Superior temporal gyrus (tissue), 1 donor: ENCODE measurements around the gene RDX.

ENCODE experiments used
- DNase-seq: peaks from one replicate; pipeline ENCODE4 v3.0.0-alpha.2; 2016; ENCODE audit errors: extremely low spot score

RDX gene

DNA sequence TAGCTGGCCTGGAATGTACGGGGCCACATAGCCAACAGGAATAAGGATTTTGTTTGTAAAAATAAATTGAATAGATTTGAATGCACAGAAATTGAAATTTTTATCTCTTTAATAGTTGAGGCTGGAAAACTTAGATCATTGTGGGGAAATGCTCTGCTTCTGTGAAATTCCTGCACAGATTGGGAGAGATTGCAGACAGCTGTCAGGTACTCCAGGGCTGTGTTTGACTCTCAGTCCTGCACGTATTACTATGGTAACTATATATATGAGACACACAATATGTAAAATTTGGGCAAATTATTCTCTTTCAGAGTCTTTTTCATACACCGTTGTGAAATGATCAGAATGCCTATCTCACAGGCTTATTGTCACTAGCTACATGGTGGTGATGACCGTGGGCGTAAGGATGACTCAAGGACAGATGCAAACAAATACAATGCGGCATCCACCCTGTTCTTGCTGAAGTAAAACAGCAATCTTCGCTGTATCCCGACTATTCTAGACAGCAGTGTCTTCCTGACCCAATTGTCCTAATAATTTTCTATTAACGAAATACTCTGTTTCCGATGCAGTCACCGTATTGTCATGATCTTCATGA lies 123.8 kb downstream of the RDX start:
- no peak for DNase-seq

DNA sequence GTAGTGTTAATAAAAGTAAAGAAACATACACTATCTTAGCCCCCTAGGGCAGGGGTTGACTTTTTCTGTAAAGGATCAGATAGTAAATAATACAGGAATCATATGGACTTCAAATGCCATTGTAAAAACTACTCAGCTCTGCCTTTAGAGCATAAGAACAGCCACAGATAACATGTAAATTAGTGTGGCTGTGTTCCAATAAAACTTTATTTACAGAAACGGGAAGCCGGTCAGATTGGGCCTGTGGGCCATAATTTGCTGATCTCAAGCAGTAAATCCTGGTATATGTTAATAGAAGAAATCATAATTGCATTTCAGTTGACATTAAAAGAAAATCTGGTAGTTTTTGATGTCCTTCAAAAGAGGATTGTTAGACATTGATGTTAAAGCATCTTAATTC lies 126.7 kb downstream of the RDX start:
- DNase-seq: no peak

DNA sequence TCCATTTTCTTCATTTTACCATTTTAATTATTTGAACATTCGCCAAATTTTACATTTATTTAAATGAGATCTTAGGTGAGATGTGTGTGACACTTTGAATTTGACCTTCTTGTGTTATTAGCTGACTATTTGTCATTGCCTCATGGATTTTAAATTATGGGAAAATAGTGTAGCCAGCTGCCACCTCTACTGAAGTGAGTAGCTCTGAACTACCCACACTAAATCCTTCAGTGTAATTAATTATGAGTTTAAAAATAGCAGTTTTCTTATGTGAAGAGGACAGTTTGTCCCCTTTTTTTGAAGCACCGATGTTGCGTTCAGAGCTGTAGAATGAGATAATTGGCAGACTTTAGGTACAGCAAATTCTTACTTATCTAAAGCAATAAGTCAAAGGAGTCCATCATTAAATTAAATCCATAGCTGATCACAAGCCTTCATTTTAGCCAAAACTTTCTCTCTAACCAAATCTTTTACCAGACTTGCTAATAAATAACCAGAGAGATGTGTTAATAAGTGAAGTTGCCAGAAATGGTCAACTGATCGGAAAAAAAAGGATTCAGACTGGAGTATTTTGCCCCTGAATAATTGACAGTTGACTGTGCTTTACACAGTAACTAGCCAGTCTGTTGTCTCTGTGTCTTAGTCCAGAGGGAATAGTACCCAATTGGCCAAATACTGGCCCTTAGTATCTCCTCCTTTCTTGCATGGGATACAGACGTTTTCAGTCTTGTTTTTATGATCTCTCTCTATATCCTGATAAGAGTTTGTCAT lies 128.2 kb downstream of the RDX start:
- DNase-seq: no peak

DNA sequence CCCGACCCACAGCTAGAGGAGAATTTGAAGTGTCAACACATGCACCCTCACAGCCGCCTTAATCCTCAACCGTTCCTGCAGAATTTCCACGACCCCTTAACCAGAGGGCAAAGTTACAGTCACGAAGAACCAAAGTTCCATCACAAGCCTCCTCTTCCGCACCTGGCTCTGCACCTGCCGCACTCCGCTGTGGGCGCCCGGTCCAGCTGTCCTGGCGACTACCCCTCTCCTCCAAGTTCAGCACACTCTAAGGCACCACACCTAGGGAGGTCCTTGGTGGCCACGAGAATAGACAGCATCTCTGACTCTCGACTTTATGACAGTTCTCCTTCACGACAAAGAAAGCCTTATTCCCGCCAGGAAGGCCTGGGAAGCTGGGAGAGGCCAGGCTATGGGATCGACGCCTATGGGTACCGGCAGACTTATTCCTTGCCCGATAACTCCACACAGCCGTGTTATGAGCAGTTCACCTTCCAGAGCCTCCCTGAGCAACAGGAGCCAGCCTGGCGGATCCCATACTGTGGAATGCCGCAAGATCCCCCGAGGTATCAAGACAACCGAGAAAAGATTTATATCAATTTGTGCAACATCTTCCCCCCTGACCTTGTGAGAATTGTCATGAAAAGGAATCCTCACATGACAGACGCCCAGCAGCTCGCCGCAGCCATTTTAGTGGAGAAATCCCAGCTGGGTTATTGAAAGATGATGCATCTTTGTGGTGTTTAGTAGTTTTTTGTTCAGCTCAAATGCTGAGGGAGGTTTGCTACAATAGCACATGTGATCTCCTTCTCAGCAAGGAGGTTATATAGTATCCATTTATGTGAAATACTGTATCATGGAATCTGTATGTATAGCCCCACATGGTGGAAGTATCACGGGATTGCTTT lies 131.1 kb downstream of the RDX start:
- no peak for DNase-seq

DNA sequence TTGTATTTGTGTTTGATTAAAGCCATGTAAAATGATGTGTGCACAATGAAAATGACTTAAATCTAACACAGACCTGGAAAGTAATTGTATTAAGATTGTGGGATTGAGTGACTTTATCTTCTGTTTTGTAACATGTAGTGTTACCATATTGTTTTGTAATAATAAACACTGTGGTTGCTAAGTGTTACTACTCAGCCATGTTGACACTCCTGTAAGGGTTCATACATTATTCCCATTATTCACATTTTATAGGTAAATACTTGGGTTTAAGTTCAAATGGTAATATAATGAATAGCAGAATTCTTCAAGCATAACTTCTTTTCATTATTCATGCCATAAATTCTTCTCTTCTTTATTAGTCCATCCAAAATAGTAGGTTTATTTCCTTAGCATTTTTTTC lies 134.2 kb downstream of the RDX start:
- no peak for DNase-seq

DNA sequence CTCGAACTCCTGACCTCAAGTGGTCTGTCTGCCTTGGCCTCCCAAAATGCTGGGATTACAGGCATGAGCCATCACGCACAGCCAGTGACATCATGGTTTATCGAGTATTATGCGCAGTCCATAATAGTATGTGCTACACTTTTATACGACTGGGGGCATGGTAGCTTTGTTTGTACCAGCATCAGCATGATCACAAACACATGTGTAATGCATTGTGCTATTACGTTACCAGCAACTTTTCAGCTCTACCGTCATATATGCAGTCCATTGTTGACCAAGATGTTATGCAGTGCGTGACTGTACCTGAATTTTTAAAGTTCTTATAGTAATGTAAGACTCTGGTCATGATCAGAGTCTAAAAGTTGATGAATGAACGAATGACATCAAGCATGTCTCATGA lies 135.4 kb downstream of the RDX start:
- DNase-seq: no peak

DNA sequence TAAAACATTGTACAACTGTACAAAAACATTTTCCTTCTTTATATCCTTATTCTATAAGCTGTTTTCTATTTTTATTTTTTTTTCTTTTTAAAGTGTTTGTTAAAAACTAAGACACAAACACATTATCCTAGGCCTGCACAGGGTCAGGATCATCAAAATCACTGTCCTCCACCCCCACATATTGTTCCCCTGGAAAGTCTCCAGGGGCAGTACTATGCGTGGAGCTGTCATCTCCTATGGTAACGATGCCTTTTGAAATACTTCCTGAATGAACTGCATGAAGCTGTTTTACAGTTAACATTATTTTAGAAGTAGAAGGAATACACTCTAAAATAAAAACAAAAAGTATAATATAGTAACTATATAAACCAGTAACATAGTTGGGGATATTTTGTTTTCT lies 136.0 kb downstream of the RDX start:
- DNase-seq: no peak

DNA sequence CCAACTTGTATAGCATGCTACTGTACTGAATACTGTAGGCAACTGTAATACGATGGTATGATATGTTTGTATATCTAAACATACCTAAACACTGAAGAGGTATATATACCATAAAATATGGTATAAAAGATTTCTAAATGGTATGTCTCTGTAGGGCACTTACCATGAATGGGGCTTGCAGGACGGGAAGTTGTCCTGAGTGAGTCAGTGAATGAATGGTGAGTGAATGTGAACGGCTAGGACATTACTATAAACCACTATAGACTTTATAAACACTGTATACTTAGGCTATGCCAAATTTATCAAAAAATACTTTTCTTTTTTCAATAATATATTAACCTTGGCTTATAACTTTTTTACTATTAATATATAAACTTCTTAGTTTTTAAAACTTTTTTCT lies 136.4 kb downstream of the RDX start:
- no peak for DNase-seq

DNA sequence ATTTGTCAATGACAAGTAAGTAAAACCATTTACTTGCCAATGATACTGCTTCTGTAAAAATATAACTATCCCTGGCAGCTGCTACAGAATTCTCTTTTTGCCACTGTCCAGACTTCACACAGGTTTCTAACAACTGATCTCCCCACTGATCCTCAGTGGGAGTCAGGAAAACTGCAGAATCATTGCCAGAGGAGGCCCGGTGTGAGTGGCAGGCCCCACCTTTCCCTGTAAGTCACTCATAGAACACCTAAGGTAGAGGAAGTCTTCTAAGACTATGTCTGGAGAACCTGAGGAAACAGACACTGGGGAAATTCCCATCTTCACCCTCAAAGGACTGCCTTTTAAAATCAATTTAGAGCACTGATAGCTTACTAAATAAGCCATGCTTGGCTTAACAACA lies 136.9 kb downstream of the RDX start:
- no peak for DNase-seq

DNA sequence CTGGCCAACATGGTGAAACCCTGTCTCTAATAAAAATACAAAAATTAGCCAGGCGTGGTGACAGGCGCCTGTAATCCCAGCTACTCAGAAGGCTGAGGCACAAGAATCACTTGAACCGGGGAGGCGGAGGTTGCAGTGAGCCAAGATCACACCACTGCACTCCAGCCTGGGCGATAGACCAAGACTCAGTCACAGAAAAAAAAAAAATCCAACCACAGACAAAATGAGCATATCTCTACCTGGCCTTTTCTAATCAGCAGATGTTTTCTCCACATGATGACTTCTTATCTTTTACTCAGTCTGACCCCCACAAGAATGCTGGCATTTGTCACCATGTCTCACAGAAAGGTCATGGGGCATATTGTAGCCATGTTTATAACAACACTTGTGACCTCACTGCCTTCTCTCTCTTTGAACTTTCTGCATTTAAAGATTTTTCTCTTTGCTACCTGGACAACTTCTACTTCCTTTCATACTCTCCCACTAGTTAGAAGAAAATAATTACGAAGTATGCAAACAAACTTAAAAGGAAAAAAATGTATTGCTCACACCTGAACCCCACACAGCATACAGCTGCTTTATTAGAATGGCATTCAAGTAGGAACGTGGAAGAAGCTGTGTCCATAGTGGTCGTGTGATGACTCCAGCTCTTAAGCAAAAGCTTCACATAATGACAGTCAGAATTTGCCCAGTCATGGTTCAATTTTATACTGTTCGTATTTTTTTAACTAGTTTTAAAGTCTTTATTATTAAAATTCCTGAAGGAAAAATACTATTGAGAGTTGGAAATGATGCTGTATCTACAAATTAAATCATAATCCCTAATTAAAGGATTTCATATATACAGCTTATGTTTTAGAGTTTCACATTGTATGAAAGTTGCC lies 137.9 kb downstream of the RDX start:
- DNase-seq: no peak

DNA sequence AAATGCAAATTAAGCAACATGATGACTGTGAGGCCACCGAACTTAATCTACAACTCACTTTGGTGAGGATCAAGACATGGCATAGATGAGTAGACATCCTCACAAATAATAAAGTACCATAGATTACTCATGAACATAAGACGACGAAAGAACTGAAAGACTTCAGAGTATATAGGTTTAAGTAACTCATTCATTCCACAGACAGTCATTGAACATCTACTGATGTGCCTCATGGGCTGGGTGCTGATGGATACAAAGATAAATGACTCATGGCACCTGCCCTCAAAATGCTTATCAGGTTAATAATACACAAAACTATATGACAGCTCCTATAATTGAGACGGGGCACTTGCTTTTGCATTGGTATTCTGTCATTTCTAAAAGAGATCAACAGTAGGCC lies 139.9 kb downstream of the RDX start:
- no peak for DNase-seq

DNA sequence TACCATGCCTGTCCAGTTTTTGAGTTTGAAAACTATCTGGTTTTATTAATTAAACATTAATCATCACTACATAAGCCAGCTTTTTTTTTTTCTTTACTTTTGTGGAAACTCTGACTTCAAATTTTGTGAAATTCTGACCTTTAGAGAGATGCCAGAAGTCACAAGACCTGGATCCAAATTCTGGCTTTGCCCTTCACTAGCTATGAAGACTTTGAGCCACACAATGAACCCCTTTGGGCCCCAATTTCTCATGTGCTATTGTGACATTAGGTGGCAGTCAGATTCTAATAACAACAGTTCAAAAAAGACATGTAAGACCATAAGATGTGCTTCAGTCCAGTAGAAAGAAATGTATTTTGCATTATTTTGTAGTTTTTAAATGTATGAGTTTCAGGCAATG lies 142.9 kb downstream of the RDX start:
- no peak for DNase-seq

DNA sequence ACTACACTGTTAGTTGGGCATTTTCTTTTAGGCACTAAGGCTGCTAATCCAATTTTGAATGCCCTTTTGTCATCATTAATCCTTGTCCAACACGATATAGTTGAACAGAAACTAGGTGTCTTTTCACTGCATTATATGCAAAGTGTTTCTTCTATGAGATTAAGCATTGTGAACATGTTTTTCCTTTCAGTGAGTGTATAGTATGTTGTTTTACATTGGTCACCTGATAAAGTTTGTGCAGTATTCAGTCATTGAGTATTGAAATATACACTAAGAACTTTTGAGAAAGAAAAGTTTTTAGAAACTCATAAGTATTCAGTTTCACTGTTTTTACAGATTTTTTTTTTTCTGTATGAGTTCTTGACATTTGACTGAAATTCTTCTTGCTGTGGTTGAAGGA lies 144.2 kb downstream of the RDX start:
- no peak for DNase-seq

DNA sequence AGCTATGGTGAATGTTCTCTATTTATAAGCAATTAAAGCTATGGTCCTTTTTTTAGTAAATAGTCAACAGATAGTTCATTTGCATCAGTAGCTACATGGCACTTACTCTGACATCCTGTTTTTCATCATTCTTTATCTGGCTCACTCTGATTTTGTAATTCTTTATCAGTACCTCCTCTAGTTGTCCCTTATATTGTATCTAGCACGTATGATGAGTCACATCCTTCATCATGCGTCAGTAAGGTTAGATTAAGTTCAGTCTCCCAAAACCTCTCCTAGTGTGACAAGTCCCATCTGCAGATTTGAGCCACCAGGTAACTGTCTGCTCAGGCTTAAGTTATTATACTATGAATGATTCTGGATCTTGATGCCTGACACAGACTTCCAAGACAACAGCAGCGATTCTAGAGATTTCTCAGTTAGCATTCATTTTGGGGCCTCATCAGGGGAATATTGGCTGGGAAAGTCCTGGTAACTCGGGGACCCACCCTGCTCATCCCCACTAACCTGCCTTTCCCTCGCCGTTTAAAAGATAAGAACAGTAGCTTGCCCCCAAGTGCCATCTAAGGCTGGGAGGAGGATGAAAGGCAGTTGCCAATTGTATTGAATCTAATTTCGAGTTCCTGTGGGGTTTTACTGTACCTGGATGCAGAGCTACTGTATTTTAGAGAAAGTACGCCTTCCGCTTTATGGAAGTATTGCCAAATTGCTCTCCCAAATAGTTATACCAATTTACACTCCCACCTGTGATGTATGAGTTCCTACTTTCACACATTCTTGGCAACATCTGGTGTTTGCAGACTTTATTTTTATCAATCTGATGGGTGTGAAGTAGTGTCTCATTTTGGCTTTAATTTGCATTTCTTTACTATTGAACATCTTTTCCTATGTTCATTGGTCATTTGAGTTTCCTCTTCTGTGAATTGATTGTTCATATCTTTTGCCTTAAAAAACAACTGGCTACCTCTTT lies 147.4 kb downstream of the RDX start:
- DNase-seq: peak; percentile 68

DNA sequence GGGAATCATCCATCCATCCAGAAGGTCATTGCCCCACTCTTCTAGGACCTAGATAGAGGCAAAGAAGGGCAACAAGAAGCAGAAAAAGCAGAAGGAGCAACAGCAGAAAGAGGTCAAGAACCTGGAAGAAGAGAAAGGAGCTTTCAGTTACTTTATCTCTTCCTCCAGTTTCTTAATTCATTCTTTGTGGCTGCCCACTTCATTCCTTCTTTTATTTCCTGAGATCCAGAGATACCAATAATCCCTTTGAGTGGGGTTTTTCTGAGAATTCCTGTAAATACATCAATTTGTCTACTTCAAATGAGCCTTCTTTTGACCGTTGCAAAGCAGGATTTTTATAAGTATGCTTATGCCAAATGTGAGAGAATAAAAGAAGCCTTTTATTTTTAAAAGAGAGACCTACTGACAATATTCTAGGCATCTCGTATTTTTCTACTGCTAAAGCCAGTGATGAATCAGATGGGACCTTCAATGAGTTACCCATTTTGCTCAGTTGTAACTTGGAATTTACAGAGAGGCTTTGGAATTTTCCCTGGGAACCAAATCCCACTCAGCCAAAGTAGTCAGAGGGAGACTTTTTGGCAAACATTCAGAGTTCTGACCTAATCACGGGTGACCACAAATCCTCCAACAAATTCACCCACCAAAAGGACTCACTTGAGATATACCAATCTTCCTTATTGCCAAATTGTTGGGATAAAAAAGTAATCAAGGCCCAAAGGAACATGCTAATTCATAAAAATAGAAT lies 148.3 kb downstream of the RDX start:
- no peak for DNase-seq

DNA sequence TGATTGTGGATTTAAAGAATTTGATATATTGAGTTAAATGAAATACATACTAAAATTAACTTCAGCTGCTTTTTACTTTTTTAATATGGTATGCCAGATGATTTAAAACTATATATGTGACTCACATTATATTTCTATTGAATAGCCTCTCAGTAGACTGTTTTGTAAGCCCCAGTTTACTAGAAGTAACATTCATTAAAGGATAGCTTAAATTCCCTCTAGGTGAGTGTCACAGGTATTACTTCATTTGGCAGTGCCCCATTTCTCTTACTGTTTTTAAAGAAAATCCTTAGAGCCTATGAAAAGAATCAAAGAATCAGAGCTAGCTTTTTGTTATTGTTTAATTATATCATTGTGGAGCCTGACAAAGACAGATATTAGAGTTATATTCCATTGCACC lies 154.6 kb downstream of the RDX start:
- DNase-seq: no peak

DNA sequence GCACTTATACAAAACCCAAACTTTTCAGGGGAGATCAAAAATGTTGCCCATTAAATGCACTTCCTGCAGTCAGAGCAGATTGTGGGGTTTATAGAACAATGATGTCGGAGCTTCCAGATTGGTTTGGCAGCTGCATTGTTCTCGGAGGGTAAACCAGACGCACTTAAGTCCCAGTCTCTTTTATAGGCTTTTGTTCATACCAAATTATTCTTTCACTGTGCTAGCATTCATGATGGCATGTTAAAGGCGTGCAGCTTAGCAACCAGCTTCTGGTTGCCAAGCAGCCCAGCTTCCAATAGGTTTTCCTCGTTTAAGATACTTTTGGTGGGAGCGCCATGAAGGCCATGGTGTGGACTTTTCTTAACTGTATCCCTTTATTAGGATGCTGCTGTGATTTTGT lies 162.3 kb downstream of the RDX start:
- peak; percentile 46 for DNase-seq

DNA sequence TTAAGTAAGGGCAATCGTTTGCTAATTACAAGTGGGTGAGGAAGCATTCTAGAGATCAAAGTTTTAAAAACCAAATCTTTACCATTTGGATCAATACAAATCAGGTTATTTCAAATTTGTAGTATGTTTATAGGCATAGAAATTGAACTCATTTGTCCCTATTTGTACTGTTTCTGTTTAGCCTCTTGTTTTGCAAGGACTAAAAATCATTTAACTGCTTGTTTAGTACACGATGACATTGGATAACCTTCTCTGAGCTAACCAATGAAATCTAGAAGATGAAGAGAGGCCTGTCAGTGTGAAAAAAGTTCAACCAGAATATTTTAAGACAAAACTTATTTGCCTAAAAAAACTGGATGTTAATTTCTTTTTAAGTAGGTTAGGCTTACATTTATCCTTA lies 163.3 kb downstream of the RDX start:
- no peak for DNase-seq

DNA sequence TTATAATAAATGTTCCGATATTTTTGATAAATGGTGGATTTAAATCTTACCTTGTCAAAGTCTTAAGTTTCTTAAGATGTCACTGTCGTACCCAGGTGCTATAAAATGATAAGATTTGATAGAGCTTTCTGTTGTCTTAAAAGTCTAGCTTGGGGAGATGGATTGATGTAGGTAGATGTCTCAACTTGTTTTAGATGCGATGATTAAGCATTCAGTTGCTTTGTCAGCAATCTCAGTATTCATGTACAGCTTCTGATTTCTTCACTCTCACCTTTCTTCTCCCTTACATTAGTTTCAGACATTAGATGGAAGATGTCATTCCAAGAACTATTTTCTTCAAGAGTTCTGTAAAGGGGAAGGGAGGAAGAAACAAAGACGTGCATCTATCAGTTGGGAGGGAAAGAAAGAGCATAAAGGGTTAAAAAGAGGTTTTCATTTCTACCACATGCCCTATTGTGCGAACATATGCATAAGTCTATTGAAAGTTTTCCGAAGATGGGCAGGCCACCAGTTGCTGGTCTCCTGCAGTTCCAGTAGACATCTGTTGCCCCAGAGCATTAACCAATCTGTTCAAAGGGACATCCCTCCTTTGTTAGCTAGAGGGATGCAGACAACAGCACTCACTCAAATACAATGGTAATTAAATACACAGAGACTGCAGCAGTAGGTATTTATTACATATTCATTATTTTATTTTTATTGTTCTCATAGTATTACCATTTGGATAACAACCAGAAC lies 164.9 kb downstream of the RDX start:
- no peak for DNase-seq
